SK-N-MC (cell line): ENCODE measurements around the gene IVL.
A peak's percentile ranks its signal among the peaks of the same experiment; 100 is the strongest.

Experiments used
- DNase-seq: peaks from one replicate; pipeline ENCODE4 v3.0.0-alpha.2; 2011; ENCODE audit warnings: low read depth, low spot score
- H3K27ac ChIP-seq: fragments of 200-600 bp; sonication (generic); 2 replicates; pipeline ENCODE4 v1.5.1; 2016; ENCODE audit warnings: mixed run types
- H3K36me3 ChIP-seq: fragments of 200-600 bp; sonication (generic); 2 replicates; pipeline ENCODE4 v1.6.1; 2017; ENCODE audit warnings: antibody characterized with exemption, low read length, mixed read lengths; ENCODE audit not compliant: insufficient read depth
- H3K4me3 ChIP-seq: fragments of 200-600 bp; sonication (generic); 2 replicates; pipeline ENCODE4 v1.5.1; 2016
- H3K9ac ChIP-seq: fragments of 200-600 bp; sonication (generic); 2 replicates; pipeline ENCODE4 v1.8.0; 2017; ENCODE audit warnings: mixed run types, mixed read lengths; ENCODE audit not compliant: insufficient read length
- H3K9me3 ChIP-seq: fragments of 200-600 bp; sonication (generic); 2 replicates; pipeline ENCODE4 v1.6.1; 2017; ENCODE audit warnings: low read depth, mild to moderate bottlenecking, antibody characterized with exemption, low read length, moderate library complexity, mixed read lengths
- EZH2 ChIP-seq: fragments of 200-600 bp; sonication (generic); IDR thresholded peaks from one replicate; pipeline ENCODE4 v1.6.1; 2017; ENCODE audit warnings: antibody characterized with exemption
- FOXP2 ChIP-seq: optimal IDR thresholded peaks from 2 replicates; pipeline ENCODE3; 2011; ENCODE audit warnings: mild to moderate bottlenecking, moderate library complexity; ENCODE audit not compliant: insufficient read depth; ENCODE audit errors: extremely low read length, control extremely low read depth
- POLR2AphosphoS5 ChIP-seq: IDR thresholded peaks from 2 replicates; pipeline ENCODE4 v1.6.1; 2012; ENCODE audit warnings: mild to moderate bottlenecking, low read depth, low read length, borderline replicate concordance

The IVL gene

DNA sequence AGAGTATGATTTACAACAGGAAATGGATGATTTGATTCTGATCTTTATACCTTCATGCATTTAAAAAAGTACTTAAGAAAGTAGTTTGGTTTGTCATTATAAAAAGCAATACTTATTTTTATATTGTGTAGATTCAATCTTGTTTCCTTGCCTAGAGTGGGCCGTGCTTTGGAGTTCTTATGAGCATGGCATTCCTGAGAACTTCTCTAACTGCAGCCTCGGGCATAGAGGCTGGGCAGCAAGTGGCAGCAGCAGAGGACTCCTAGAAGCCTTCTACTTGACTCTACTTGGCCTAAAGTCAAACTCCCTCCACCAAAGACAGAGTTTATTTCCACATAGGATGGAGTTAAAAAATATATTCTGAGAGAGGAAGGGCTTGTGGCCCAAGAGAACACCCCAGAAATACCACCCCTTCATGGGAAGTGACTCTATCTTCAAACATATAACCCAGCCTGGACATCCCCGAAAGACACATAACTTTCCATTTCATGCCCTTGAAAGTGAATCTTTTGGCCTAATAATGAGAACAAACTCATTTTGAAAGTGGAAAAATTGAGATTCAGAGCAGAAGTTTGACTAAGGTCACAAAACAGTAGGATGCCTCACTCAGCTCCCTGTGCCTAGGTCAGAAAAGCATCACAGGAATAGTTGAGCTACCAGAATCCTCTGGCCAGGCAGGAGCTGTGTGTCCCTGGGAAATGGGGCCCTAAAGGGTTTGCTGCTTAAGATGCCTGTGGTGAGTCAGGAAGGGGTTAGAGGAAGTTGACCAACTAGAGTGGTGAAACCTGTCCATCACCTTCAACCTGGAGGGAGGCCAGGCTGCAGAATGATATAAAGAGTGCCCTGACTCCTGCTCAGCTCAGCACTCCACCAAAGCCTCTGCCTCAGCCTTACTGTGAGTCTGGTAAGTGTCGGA is at the start of gene IVL:
IVL (plus strand) TSS at position 861 of the 916 bp plus-strand sequence. CDS start 1,252 bp downstream, outside the sequence.
- Histone ChIP-seq H3K4me3 (no peak within 1 kb of the TSS), H3K27ac (no peak within 1 kb of the TSS), H3K36me3 (no peaks in the 10 kb centered on the region), H3K9me3 (no peaks in the 10 kb centered on the region), H3K9ac (no peak within 1 kb of the TSS)
- TF ChIP-seq FOXP2 (no peak), POLR2AphosphoS5 (no peak), EZH2 (no peak)
- no peak for DNase-seq

DNA sequence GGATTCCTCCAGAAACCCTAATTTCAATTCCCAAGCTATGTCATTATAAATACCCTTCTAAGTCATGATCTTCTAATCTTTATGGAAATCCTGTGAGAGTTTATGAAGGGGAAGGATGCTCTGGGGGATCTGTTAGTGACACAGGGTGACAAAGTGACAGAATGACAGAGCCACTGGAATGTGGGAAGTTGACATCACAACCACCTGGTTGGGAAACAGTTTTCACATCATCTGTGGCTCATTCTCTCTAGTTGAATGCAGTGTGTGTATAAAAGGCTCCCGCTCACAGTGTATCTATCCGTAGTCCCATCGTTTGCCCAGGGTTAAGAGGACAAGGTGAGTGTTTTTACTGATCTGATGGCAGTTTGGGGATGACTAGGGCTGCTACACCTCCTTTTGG is 48.6 kb upstream of the IVL start, which contains the start of gene LCE7A:
LCE7A (plus strand) TSS at position 301 of the 400 bp plus-strand sequence. CDS start 702 bp downstream, outside the sequence.
- H3K9me3 ChIP-seq, result no peaks in the 10 kb centered on the region
- H3K27ac ChIP-seq, result no peak within 1 kb of the TSS
- no peaks in the 10 kb centered on the region for H3K36me3 ChIP-seq
- no peak for DNase-seq
- H3K9ac ChIP-seq, result no peak within 1 kb of the TSS
- no peak within 1 kb of the TSS for H3K4me3 ChIP-seq
- TF ChIP-seq EZH2 (no peak), POLR2AphosphoS5 (no peak), FOXP2 (no peak)

DNA sequence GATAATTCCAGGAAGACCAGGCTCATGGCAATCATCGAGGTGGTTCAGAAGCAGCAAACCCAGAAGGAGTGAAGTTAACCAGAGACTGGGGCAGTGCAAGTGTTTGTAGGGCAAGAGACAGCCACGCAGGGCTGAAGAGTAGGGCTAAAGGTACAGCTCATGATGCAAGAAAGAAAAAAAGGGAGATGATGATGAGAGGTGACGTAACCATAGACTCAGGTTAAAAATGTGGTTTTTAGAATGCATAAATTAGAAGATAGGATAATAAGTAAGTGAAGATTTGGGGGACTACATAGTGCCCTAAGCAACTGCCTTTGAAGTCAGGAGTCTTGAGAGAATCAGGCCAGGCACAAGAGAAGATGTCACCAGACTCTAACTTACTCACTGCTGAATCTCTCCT is 48.2 kb upstream of the IVL start:
- Histone ChIP-seq H3K4me3 (no peak overlapping the region), H3K27ac (no peak overlapping the region), H3K36me3 (no peaks in the 10 kb centered on the region), H3K9ac (no peak overlapping the region), H3K9me3 (no peaks in the 10 kb centered on the region)
- TF ChIP-seq POLR2AphosphoS5, result no peak
- TF ChIP-seq FOXP2, result no peak
- TF ChIP-seq EZH2, result no peak
- DNase-seq, result no peak

GRCh38 chr1:152861374-152861773 is 47.0 kb upstream of the IVL start:
- Histone ChIP-seq H3K27ac (no peak overlapping the region), H3K36me3 (no peaks in the 10 kb centered on the region), H3K9me3 (no peaks in the 10 kb centered on the region)

GRCh38 chr1:152864443-152864842 is 43.9 kb upstream of the IVL start:
- Histone ChIP-seq H3K4me3 (no peak overlapping the region), H3K9ac (no peak overlapping the region), H3K27ac (no peak overlapping the region), H3K9me3 (no peaks in the 10 kb centered on the region), H3K36me3 (no peaks in the 10 kb centered on the region)
- no peak for TF ChIP-seq EZH2
- no peak for DNase-seq

More at GRCh38 chr1:152861374-152861773, 47.0 kb upstream of the IVL start:
- no peak overlapping the region for H3K9ac ChIP-seq
- no peak overlapping the region for H3K4me3 ChIP-seq
- no peak for TF ChIP-seq POLR2AphosphoS5
- no peak for TF ChIP-seq EZH2
- DNase-seq, result no peak

DNA sequence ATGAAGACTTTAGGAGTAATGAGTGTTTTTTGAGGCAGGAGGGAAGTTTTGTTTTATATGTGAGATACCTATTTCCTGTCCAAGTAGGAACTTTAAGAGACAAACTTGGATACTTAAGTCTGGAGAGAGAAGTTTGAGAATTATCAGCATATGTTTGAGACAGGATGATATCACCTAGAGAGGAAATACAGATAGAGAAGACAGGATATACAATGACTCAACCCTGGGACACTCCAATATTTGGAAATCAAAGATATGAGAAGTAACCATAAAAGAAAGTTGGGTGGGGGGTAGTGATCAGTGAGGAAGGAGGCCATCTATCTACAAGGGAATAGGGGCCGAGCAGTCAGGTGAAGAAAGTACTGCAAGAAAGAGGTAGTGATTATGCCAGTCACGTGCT is 42.0 kb upstream of the IVL start:
- H3K27ac ChIP-seq, result no peak overlapping the region
- H3K9me3 ChIP-seq, result no peaks in the 10 kb centered on the region
- DNase-seq, result no peak
- no peak overlapping the region for H3K9ac ChIP-seq
- no peak overlapping the region for H3K4me3 ChIP-seq
- H3K36me3 ChIP-seq, result no peaks in the 10 kb centered on the region
- no peak for TF ChIP-seq FOXP2
- TF ChIP-seq POLR2AphosphoS5, result no peak
- no peak for TF ChIP-seq EZH2

DNA sequence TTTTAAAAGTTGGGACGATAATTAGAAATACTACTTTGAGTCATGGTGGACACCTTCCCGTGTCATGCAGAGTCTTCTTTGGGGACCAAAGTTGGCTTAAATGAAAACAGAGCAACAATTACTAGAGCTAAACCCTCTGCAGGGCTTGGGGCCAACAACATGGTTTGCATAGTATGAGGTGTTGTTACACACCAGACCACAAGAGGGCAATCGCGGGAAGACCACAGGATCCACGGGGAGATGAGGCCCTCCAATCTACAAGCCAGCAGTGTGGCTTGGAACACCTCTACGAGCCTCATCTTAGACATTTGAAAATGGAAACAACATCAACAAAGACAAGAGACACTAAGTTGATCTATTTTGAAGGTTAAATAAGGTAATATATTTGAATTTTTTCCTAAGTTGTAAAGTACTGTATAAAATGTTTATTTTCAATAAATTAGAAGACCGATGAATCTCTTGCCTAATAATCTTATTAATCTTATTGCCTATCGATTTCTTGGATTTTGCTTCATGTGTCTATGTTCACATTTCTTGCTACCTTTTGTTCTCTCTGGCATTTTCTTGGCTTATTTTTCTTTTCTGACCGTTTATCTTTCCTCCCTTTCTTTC is 38.4 kb upstream of the IVL start:
- TF ChIP-seq EZH2 (no peak), FOXP2 (no peak)
- Histone ChIP-seq H3K27ac (no peak overlapping the region), H3K36me3 (no peaks in the 10 kb centered on the region), H3K9ac (no peak overlapping the region), H3K9me3 (no peaks in the 10 kb centered on the region), H3K4me3 (no peak overlapping the region)
- DNase-seq, result peak; percentile 16

GRCh38 chr1:152870831-152871730 is 37.3 kb upstream of the IVL start:
- no peaks in the 10 kb centered on the region for H3K36me3 ChIP-seq
- no peak for DNase-seq
- H3K9ac ChIP-seq, result no peak overlapping the region
- TF ChIP-seq EZH2 (no peak), POLR2AphosphoS5 (no peak), FOXP2 (no peak)
- no peaks in the 10 kb centered on the region for H3K9me3 ChIP-seq
- H3K4me3 ChIP-seq, result no peak overlapping the region
- H3K27ac ChIP-seq, result no peak overlapping the region
